ENCODE results near the gene KLC1. TPM values are rescaled to one million over a fixed set of nuclear protein-coding genes. Genes with fewer than 3 reads are reported as not detected.

Gene KLC1
- total RNA-seq, 1 experiment from 2014 or later, result 163 TPM

DNA sequence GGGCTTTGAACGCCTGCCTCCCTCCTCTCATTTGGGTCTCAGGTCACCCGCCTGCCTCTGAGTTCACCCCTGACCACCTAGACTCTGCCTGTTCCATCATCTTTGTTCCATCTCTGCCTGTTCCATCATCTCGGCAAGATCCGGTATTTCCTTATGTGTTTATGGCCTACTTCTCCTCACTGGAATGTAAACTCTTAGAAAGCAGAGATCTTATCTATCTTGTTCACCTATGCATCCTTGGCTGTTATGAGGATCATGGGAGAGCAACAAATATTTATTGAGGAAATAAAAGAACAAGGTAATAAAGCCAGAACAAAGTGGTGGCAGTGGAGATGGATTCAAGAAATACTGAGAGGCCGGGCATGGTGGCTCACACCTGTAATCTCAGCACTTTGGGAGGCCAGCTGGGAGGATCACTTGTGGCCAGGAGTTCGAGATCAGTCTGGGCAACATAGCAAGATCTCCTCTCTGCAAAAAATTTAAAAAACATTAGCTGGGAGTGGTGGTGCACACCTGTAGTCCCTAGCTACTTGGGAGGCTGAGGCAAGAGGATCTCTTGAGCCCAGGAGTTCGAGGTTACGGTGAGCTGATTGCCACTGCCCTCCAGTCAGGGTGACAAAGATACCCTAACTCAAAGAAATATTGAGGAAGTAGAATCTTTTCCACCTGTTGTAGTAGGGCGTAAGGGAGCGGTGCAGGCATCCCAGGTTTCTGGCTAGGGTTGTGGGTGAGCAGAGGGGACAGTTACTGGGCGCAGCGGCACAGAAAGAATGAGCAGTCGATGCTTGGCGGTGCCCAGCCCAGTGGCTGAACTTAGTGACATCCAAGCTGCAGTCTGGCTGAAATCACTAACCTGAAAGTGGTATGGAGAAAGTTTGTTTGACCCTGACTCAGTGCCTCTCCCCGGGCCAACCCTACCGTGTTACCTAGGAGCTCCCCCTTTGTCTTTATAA lies 1.7 kb upstream of the KLC1 start:
- Histone ChIP-seq H3K36me3 (ENCODE audit: insufficient read depth, low read length, poor library complexity, severe bottlenecking) (no peaks in the 10 kb centered on the region), H3K27me3 (replicated peaks; ENCODE audit: insufficient read depth, low read depth, low read length, poor library complexity) (no peaks in the 10 kb centered on the region), H3K27ac (ENCODE audit: low read depth, low read length, poor library complexity, severe bottlenecking) (no peak overlapping the region), H3K4me3 (ENCODE audit: low read depth, low read length, poor library complexity, severe bottlenecking) (no peak overlapping the region), H3K4me1 (ENCODE audit: insufficient read depth, low read length, poor library complexity, severe bottlenecking) (peaks cover 20% of the 10 kb centered on the region), H3K9me3 (ENCODE audit: low read depth, low read length, poor library complexity, severe bottlenecking) (no peaks in the 10 kb centered on the region)
- intact Hi-C loops (cut with micrococcal nuclease; ENCODE audit: unreplicated experiment), result no loop called here
- BruUV-seq (replicated peaks), result no TSS peak
- TF ChIP-seq, protein P1, sequence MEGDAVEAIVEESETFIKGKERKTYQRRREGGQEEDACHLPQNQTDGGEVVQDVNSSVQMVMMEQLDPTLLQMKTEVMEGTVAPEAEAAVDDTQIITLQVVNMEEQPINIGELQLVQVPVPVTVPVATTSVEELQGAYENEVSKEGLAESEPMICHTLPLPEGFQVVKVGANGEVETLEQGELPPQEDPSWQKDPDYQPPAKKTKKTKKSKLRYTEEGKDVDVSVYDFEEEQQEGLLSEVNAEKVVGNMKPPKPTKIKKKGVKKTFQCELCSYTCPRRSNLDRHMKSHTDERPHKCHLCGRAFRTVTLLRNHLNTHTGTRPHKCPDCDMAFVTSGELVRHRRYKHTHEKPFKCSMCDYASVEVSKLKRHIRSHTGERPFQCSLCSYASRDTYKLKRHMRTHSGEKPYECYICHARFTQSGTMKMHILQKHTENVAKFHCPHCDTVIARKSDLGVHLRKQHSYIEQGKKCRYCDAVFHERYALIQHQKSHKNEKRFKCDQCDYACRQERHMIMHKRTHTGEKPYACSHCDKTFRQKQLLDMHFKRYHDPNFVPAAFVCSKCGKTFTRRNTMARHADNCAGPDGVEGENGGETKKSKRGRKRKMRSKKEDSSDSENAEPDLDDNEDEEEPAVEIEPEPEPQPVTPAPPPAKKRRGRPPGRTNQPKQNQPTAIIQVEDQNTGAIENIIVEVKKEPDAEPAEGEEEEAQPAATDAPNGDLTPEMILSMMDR (conservative IDR thresholded peaks at IDR 0.05; ENCODE audit: low read depth, low read length), result no peak
- TF ChIP-seq EZH2 (IDR thresholded peaks at IDR 0.05; ENCODE audit: borderline replicate concordance, low read depth, low read length, poor library complexity, severe bottlenecking), result no peak
- CTCF ChIA-PET, result no interaction called here
- POLR2A ChIA-PET (ENCODE audit: low non-redundant PET), result no interaction called here
- no peak for DNase-seq (ENCODE audit: low spot score)

DNA sequence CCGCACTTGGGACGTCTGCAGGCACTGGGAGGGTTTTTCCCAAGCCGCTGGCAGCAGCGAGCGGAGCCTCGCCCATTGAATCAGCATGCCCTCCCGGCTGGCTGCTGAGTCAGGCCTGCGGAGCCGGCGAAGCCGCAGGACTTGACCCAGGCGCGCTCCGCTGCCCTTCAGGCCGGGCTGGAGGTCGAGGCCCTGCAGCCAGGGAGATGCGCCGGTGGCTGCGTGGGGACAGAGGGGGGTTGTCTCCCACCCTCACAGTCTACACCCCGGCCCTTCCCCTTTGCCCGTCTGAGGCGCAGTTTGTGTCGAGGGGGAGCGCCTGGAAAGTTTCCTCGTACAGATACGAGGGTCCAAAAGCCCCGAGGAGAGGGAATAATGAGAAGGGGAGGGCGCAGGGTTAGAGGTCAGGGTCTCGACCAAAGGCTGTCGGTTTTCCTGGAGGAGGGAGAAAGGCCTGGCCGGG lies 759 bp upstream of the KLC1 start:
- Histone ChIP-seq H3K36me3 (ENCODE audit: insufficient read depth, low read length, poor library complexity, severe bottlenecking) (no peaks in the 10 kb centered on the region), H3K4me3 (ENCODE audit: low read depth, low read length, poor library complexity, severe bottlenecking) (peak overlapping the region; percentile 99), H3K4me1 (ENCODE audit: insufficient read depth, low read length, poor library complexity, severe bottlenecking) (peaks cover 20% of the 10 kb centered on the region), H3K27ac (ENCODE audit: low read depth, low read length, poor library complexity, severe bottlenecking) (peak overlapping the region; percentile 92), H3K9me3 (ENCODE audit: low read depth, low read length, poor library complexity, severe bottlenecking) (no peaks in the 10 kb centered on the region), H3K27me3 (replicated peaks; ENCODE audit: insufficient read depth, low read depth, low read length, poor library complexity) (no peaks in the 10 kb centered on the region)
- ChIA-PET CTCF (interaction anchor here (0.6 kb wide), 1 partner anchor 201 kb away, joined by 13 read pairs; no protein-coding TSS in a partner anchor), POLR2A (ENCODE audit: low non-redundant PET) (no interaction called here)
- TF ChIP-seq, protein P1 (conservative IDR thresholded peaks at IDR 0.05; ENCODE audit: low read depth, low read length), result no peak
- no peak for TF ChIP-seq EZH2 (IDR thresholded peaks at IDR 0.05; ENCODE audit: borderline replicate concordance, low read depth, low read length, poor library complexity, severe bottlenecking)
- no peak for DNase-seq (ENCODE audit: low spot score)
- BruUV-seq (replicated peaks), result no TSS peak
- intact Hi-C loops (cut with micrococcal nuclease; ENCODE audit: unreplicated experiment), result no loop called here

DNA sequence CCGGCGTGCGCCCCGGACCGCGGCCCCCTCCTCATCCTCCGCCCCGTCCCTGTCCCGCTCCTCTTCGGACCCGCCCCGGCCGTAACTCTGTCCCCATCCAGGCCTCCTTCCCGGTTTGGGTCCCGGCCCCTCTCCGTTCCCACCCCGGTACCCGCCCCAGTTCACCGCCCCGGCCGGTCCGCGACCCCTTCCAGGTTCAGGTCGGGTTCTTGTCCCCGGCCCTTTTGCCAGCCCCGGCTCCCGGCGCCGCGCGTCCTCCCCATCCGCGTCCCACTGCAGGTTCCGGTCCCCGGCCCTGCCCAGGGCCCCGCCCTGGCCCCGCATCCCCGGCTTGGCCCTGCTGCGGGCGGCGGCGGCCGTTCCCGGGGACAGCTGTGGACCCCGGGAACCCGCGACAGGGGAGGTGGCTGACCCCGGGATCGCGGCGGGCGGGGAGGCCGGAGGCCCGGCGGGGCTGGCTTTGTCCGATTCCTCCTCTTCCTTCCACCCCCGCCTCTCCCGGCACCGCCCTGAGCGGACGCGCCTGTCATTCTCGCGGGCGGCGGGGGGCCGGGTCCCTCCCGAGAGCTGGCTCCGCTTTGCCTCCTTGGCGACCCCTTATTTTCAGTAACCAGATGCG lies 601 bp downstream of the KLC1 start:
- TF ChIP-seq EZH2 (IDR thresholded peaks at IDR 0.05; ENCODE audit: borderline replicate concordance, low read depth, low read length, poor library complexity, severe bottlenecking), result no peak
- TF ChIP-seq, protein P1 (conservative IDR thresholded peaks at IDR 0.05; ENCODE audit: low read depth, low read length), result no peak
- intact Hi-C loops (cut with micrococcal nuclease; ENCODE audit: unreplicated experiment), result no loop called here
- Histone ChIP-seq H3K27ac (ENCODE audit: low read depth, low read length, poor library complexity, severe bottlenecking) (peak overlapping the region; percentile 92), H3K4me3 (ENCODE audit: low read depth, low read length, poor library complexity, severe bottlenecking) (peak overlapping the region; percentile 99), H3K9me3 (ENCODE audit: low read depth, low read length, poor library complexity, severe bottlenecking) (no peaks in the 10 kb centered on the region), H3K27me3 (replicated peaks; ENCODE audit: insufficient read depth, low read depth, low read length, poor library complexity) (no peaks in the 10 kb centered on the region), H3K4me1 (ENCODE audit: insufficient read depth, low read length, poor library complexity, severe bottlenecking) (peaks cover 20% of the 10 kb centered on the region), H3K36me3 (ENCODE audit: insufficient read depth, low read length, poor library complexity, severe bottlenecking) (no peaks in the 10 kb centered on the region)
- no TSS peak for BruUV-seq (replicated peaks)
- ChIA-PET CTCF (no interaction called here), POLR2A (ENCODE audit: low non-redundant PET) (no interaction called here)
- DNase-seq (ENCODE audit: low spot score), result peak; percentile 46
